Fibroblast of lung (primary cell): ENCODE measurements around the gene SLC2A5. TPM values are rescaled to one million over a fixed set of nuclear protein-coding genes. Genes with fewer than 3 reads are reported as not detected.

Experiments
- DNase-seq, 2 donors: peaks; one replicate each; pipeline versions ENCODE4 v3.0.0 to v3.0.0-alpha.2; 2010; ENCODE audit warnings: low read depth in 2 of 2
- H2AFZ ChIP-seq: 2 replicates; pipeline ENCODE4 v1.5.1; 2012; ENCODE audit warnings: low read length, control low read depth, inconsistent platforms
- H3K27ac ChIP-seq: 2 replicates; pipeline ENCODE4 v1.5.1; 2011; ENCODE audit warnings: low read length, control low read depth; ENCODE audit not compliant: insufficient read depth
- H3K27me3 ChIP-seq: 2 replicates; pipeline ENCODE4 v1.5.1; 2011; ENCODE audit warnings: mild to moderate bottlenecking, low read length; ENCODE audit not compliant: control insufficient read depth, insufficient read depth
- H3K36me3 ChIP-seq: 2 replicates; pipeline ENCODE4 v1.5.1; 2011; ENCODE audit warnings: low read length; ENCODE audit not compliant: control insufficient read depth, insufficient read depth
- H3K4me1 ChIP-seq: 2 replicates; pipeline ENCODE4 v1.5.1; 2011; ENCODE audit warnings: low read length; ENCODE audit not compliant: control insufficient read depth, insufficient read depth; ENCODE audit errors: extremely low read depth
- H3K4me2 ChIP-seq: 2 replicates; pipeline ENCODE4 v1.5.1; 2011; ENCODE audit warnings: low read length, control low read depth; ENCODE audit not compliant: insufficient read depth; ENCODE audit errors: extremely low read depth
- H3K4me3 ChIP-seq, 4 experiments: fragments of 200-600 bp in 1 of 4; sonication (generic) in 1 of 4; replicated peaks in 1 of 4; 2 replicates each; pipeline ENCODE4 v1.5.1; 2011 to 2016; ENCODE audit warnings: low read length in 4 of 4, low read depth in 3 of 4, mild to moderate bottlenecking in 3 of 4, control low read depth in 2 of 4, inconsistent platforms in 1 of 4, mixed read lengths in 1 of 4; ENCODE audit not compliant: insufficient read depth in 1 of 4; ENCODE audit errors: control extremely low read depth in 1 of 4
- H3K79me2 ChIP-seq: 2 replicates; pipeline ENCODE4 v1.5.1; 2012; ENCODE audit warnings: mild to moderate bottlenecking, low read length, inconsistent platforms; ENCODE audit not compliant: control insufficient read depth, insufficient read depth
- H3K9ac ChIP-seq: 2 replicates; pipeline ENCODE4 v1.5.1; 2011; ENCODE audit warnings: mild to moderate bottlenecking, low read length, control low read depth; ENCODE audit not compliant: insufficient read depth
- H3K9me3 ChIP-seq: 2 replicates; pipeline ENCODE4 v1.5.1; 2012; ENCODE audit warnings: low read depth, low read length; ENCODE audit not compliant: control insufficient read depth, insufficient read depth
- H4K20me1 ChIP-seq: 2 replicates; pipeline ENCODE4 v1.5.1; 2011; ENCODE audit warnings: low read length; ENCODE audit not compliant: control insufficient read depth, insufficient read depth; ENCODE audit errors: extremely low read depth
- EZH2 ChIP-seq: IDR thresholded peaks from 2 replicates; pipeline ENCODE4 v1.5.1; 2012; ENCODE audit warnings: low read length, control low read depth, mild to moderate bottlenecking; ENCODE audit errors: missing control alignments
- polyA plus RNA-seq, 2 donors: library from polyadenylated mRNA; depleted of rRNA in 1 of 2; stranded (reverse) in 1 of 2; unstranded in 1 of 2; fragments of >200 nt; gene quantifications; 2 replicates each; pipeline ENCODE4 v1.2.1, GENCODE V29; 2011 to 2012; ENCODE audit warnings: missing spikeins in 1 of 2
- total RNA-seq: library from RNA; depleted of rRNA; stranded (reverse); fragments of >200 nt; gene quantifications from 2 replicates; pipeline ENCODE4 v1.2.1, GENCODE V29; 2014
- TF ChIP-seq, protein P1 (sequence below), 2 donors: IDR thresholded peaks in 1 of 2; conservative IDR thresholded peaks in 1 of 2; 1 replicate in 1 of 2; 2 replicates in 1 of 2; pipeline ENCODE4 v1.5.1; 2011 to 2012; ENCODE audit warnings: low read length in 2 of 2, control low read depth in 1 of 2, inconsistent platforms in 1 of 2, low read depth in 1 of 2, mild to moderate bottlenecking in 1 of 2

The SLC2A5 gene
- total and polyA plus RNA-seq, 2 donors (not counting 1 experiment from before 2014, with no cell fraction given), result 0.83 to 5.8 TPM

DNA sequence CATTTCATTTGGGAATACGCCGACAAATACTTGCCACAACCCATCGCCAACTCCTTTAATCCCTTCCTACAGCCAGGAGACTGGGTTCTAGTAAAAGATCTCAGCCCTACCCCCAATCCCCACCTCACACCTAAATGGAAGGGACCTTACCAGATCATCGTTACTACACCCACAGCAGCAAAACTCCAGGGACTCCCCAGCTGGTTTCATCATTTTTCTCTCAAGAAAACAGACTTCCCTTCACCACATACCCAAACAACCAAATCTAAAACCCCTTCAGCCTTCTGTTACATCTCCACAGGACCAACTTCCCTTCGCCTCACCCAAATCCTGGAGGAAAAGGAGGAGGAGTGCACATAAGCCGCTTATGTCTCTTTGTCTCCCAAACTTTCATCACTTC lies 23.7 kb upstream of the SLC2A5 start:
- Histone ChIP-seq H3K36me3 (no peaks in the 10 kb centered on the region), H3K79me2 (no peaks in the 10 kb centered on the region), H3K4me2 (no peak overlapping the region), H4K20me1 (no peaks in the 10 kb centered on the region), H3K4me1 (no peaks in the 10 kb centered on the region), H3K4me3 (no peak overlapping the region), H3K9ac (no peak overlapping the region), H3K27ac (no peak overlapping the region), H3K9me3 (no peaks in the 10 kb centered on the region), H3K27me3 (peaks cover 21% of the 10 kb centered on the region), H2AFZ (no peak overlapping the region)
- TF ChIP-seq, protein P1, sequence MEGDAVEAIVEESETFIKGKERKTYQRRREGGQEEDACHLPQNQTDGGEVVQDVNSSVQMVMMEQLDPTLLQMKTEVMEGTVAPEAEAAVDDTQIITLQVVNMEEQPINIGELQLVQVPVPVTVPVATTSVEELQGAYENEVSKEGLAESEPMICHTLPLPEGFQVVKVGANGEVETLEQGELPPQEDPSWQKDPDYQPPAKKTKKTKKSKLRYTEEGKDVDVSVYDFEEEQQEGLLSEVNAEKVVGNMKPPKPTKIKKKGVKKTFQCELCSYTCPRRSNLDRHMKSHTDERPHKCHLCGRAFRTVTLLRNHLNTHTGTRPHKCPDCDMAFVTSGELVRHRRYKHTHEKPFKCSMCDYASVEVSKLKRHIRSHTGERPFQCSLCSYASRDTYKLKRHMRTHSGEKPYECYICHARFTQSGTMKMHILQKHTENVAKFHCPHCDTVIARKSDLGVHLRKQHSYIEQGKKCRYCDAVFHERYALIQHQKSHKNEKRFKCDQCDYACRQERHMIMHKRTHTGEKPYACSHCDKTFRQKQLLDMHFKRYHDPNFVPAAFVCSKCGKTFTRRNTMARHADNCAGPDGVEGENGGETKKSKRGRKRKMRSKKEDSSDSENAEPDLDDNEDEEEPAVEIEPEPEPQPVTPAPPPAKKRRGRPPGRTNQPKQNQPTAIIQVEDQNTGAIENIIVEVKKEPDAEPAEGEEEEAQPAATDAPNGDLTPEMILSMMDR (conservative IDR thresholded peaks at IDR 0.05 in 1 of 2, IDR thresholded peaks at IDR 0.05 in 1 of 2; ENCODE audit: low read depth in 1 of 2, low read length in 2 of 2), result no peak
- TF ChIP-seq EZH2, result no peak
- no peak for DNase-seq

GRCh38 chr1:9088807-9089206 lies 19.4 kb upstream of the SLC2A5 start:
- Histone ChIP-seq H3K9ac (no peak overlapping the region), H4K20me1 (no peaks in the 10 kb centered on the region), H3K4me3 (no peak overlapping the region), H2AFZ (no peak overlapping the region), H3K9me3 (no peaks in the 10 kb centered on the region), H3K4me1 (no peaks in the 10 kb centered on the region), H3K79me2 (no peaks in the 10 kb centered on the region), H3K4me2 (no peak overlapping the region), H3K27ac (no peak overlapping the region), H3K27me3 (peaks cover 20% of the 10 kb centered on the region), H3K36me3 (no peaks in the 10 kb centered on the region)
- DNase-seq, result no peak
- TF ChIP-seq, protein P1 (conservative IDR thresholded peaks at IDR 0.05 in 1 of 2, IDR thresholded peaks at IDR 0.05 in 1 of 2; ENCODE audit: low read depth in 1 of 2, low read length in 2 of 2), result no peak
- no peak for TF ChIP-seq EZH2

GRCh38 chr1:9087411-9088125 lies 18.1 kb upstream of the SLC2A5 start:
- Histone ChIP-seq H3K4me3 (no peak overlapping the region), H3K4me2 (no peak overlapping the region), H3K4me1 (no peaks in the 10 kb centered on the region), H3K36me3 (no peaks in the 10 kb centered on the region), H3K27ac (no peak overlapping the region), H3K27me3 (peaks cover 12% of the 10 kb centered on the region), H2AFZ (no peak overlapping the region), H3K9ac (no peak overlapping the region), H3K9me3 (no peaks in the 10 kb centered on the region), H4K20me1 (no peaks in the 10 kb centered on the region), H3K79me2 (no peaks in the 10 kb centered on the region)
- TF ChIP-seq, protein P1 (conservative IDR thresholded peaks at IDR 0.05 in 1 of 2, IDR thresholded peaks at IDR 0.05 in 1 of 2; ENCODE audit: low read depth in 1 of 2, low read length in 2 of 2), result no peak
- no peak for DNase-seq
